Stimulated activated CD4-positive, alpha-beta T cell treated with anti-CD3 and anti-CD28 coated beads, TNF-alpha, amount 100 ng/mL, for 1 hour (primary cell): Measurements from ENCODE around the gene PIF1.
"Not testable (repeated sequence)": the region's sequence is repeated elsewhere in the genome, so short reads cannot be mapped to it uniquely, and the experiment has no call there.

Source experiments
- DNase-seq, 3 donors: peaks; one replicate each; pipeline ENCODE4 v3.0.0-alpha.2; 2020; ENCODE audit warnings: low read depth in 3 of 3, low spot score in 1 of 3

PIF1 gene

GRCh38 chr15:64847876-64848716 lies 22.6 kb upstream of the PIF1 start:
- no peak for DNase-seq

- no peak for DNase-seq
Observed at GRCh38 chr15:64847448-64847847, 22.0 kb upstream of the PIF1 start.

GRCh38 chr15:64847016-64847415 lies 21.6 kb upstream of the PIF1 start:
- no peak for DNase-seq

- no peak for DNase-seq
Observed at GRCh38 chr15:64845831-64846595, 20.6 kb upstream of the PIF1 start.

- no peak for DNase-seq
Observed at GRCh38 chr15:64845183-64845611, 19.8 kb upstream of the PIF1 start.

- no peak for DNase-seq
Observed at GRCh38 chr15:64844576-64845145, 19.2 kb upstream of the PIF1 start.

- no peak for DNase-seq
Observed at GRCh38 chr15:64843991-64844390, 18.5 kb upstream of the PIF1 start.

- DNase-seq = no peak
Observed at GRCh38 chr15:64842986-64843561, 17.6 kb upstream of the PIF1 start.

- DNase-seq = no peak
Observed at GRCh38 chr15:64842096-64842939, 16.9 kb upstream of the PIF1 start.

GRCh38 chr15:64841344-64842095 lies 16.1 kb upstream of the PIF1 start, which contains the start of gene PLEKHO2:
Gene PLEKHO2 (plus strand): TSS chr15:64841915. CDS start chr15:64842017, 102 bp downstream.
- peak; percentile 67 to 82 (median 78) for DNase-seq

- no peak for DNase-seq
Observed at GRCh38 chr15:64841060-64841343, 15.6 kb upstream of the PIF1 start.

GRCh38 chr15:64837502-64837901 lies 12.1 kb upstream of the PIF1 start:
- DNase-seq = no peak

GRCh38 chr15:64836023-64836536 lies 10.6 kb upstream of the PIF1 start:
- DNase-seq = no peak

- DNase-seq = no peak
Observed at GRCh38 chr15:64833690-64834089, 8.2 kb upstream of the PIF1 start.

GRCh38 chr15:64828985-64829384 lies 3.5 kb upstream of the PIF1 start:
- DNase-seq = no peak

- DNase-seq = no peak
Observed at GRCh38 chr15:64824929-64825430, 467 bp downstream of the PIF1 start.

- DNase-seq = no peak
Observed at GRCh38 chr15:64816452-64816851, 9.0 kb downstream of the PIF1 start.

GRCh38 chr15:64814965-64815364 lies 10.5 kb downstream of the PIF1 start:
- DNase-seq = not testable (repeated sequence)

GRCh38 chr15:64814283-64814682 lies 11.2 kb downstream of the PIF1 start:
- not testable (repeated sequence) for DNase-seq

- DNase-seq = no peak
Observed at GRCh38 chr15:64813075-64813474, 12.4 kb downstream of the PIF1 start.
